GM21723 (cell line): Measurements from ENCODE around the gene DDI2.
"Not testable (repeated sequence)": the region's sequence is repeated elsewhere in the genome, so short reads cannot be mapped to it uniquely, and the experiment has no call there.

Experiments used
- ATAC-seq: cut with Tn5 transposase; IDR thresholded peaks from one replicate; pipeline ENCODE4 v1.9.1; 2021; ENCODE audit warnings: mild to moderate bottlenecking, moderate library complexity; ENCODE audit not compliant: unreplicated experiment

Gene DDI2

GRCh38 chr1:15633756-15634420, 16.6 kb downstream of the DDI2 start:
- no peak for ATAC-seq

GRCh38 chr1:15636436-15636835, 19.2 kb downstream of the DDI2 start:
- no peak for ATAC-seq

- no peak for ATAC-seq
Measured at GRCh38 chr1:15637826-15638225, 20.6 kb downstream of the DDI2 start.

- no peak for ATAC-seq
Measured at GRCh38 chr1:15639262-15639661, 22.0 kb downstream of the DDI2 start.

GRCh38 chr1:15639931-15640330, 22.7 kb downstream of the DDI2 start:
- ATAC-seq, result no peak

- ATAC-seq, result no peak
Measured at GRCh38 chr1:15640667-15641066, 23.4 kb downstream of the DDI2 start.

GRCh38 chr1:15649937-15650336, 32.7 kb downstream of the DDI2 start:
- ATAC-seq, result no peak

- ATAC-seq, result no peak
Measured at GRCh38 chr1:15650433-15650832, 33.2 kb downstream of the DDI2 start.

GRCh38 chr1:15652130-15652529, 34.9 kb downstream of the DDI2 start:
- not testable (repeated sequence) for ATAC-seq

GRCh38 chr1:15654091-15654690, 36.9 kb downstream of the DDI2 start:
- ATAC-seq, result no peak

GRCh38 chr1:15656464-15656863, 39.2 kb downstream of the DDI2 start:
- no peak for ATAC-seq

GRCh38 chr1:15657021-15657420, 39.8 kb downstream of the DDI2 start:
- ATAC-seq, result no peak

GRCh38 chr1:15660151-15660550, 42.9 kb downstream of the DDI2 start:
- ATAC-seq, result no peak

- ATAC-seq, result no peak
Measured at GRCh38 chr1:15662477-15662876, 45.2 kb downstream of the DDI2 start.

GRCh38 chr1:15663925-15664324, 46.7 kb downstream of the DDI2 start:
- ATAC-seq, result no peak

- no peak for ATAC-seq
Measured at GRCh38 chr1:15667362-15667761, 50.1 kb downstream of the DDI2 start.

- no peak for ATAC-seq
Measured at GRCh38 chr1:15668089-15668754, 51.0 kb downstream of the DDI2 start.

GRCh38 chr1:15669074-15669473, 51.8 kb downstream of the DDI2 start:
- no peak for ATAC-seq

- ATAC-seq, result no peak
Measured at GRCh38 chr1:15669864-15670263, 52.6 kb downstream of the DDI2 start.

- ATAC-seq, result no peak
Measured at GRCh38 chr1:15671430-15671829, 54.2 kb downstream of the DDI2 start.

GRCh38 chr1:15674386-15675159, 57.3 kb downstream of the DDI2 start:
- ATAC-seq, result no peak

GRCh38 chr1:15676010-15676409, 58.8 kb downstream of the DDI2 start:
- ATAC-seq, result no peak
